ENCODE measurements around the gene URB1. TPM values are rescaled to one million over a fixed set of nuclear protein-coding genes. Genes with fewer than 3 reads are reported as not detected.

URB1 gene
- total and polyA plus RNA-seq, 11 donors = 4.6 to 26.0 (median 11.1) TPM

DNA sequence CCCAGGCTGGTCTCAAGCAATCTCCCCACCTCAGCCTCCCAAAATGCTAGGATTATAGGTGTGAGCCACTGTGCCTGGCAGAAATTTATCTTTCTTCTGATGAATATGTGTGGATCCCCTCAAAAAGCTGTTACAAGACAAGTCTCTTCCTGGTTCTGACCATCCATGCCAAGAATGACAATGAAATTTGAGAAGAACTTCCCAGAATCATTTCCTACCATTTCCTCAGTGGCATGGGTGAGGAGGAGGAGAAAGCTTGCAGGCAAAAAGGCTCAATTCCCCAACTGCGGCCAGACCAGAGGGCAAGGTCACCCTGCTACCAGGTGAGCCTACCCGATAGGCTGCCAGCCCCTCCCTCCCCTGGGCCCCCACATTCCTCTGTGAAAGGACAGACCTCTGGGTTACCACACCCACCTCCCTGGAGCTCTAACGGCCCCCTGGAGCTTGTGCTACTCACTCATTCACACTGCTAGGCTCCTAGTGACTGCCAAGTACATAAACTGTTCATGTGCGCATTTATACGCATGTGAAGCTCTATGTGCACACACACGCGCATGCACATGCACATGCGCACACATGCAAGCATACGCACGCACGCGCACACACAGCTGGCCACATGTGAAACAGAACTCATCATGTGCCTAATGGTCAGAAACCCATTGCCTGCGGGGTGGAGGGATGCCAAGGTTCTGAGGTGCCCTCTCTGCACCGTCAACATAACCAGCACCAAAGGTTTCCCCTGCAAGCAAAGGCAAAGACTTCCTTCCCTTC lies 77.1 kb downstream of the URB1 start:
- Histone ChIP-seq H3K4me1 (peaks cover 0 to 26% (median 0%) of the 10 kb centered on the region in 12 donors), H3K27ac (no peak overlapping the region), H3K9me3 (no peaks in the 10 kb centered on the region), H3K36me3 (peaks cover 3 to 94% (median 74%) of the 10 kb centered on the region in 9 donors), H3K27me3 (no peaks in the 10 kb centered on the region), H3K4me3 (no peak overlapping the region)
- intact Hi-C loops (cut with DNase I) = no loop called here
- ATAC-seq (no peak), DNase-seq (no peak)
- TF ChIP-seq, protein P1, sequence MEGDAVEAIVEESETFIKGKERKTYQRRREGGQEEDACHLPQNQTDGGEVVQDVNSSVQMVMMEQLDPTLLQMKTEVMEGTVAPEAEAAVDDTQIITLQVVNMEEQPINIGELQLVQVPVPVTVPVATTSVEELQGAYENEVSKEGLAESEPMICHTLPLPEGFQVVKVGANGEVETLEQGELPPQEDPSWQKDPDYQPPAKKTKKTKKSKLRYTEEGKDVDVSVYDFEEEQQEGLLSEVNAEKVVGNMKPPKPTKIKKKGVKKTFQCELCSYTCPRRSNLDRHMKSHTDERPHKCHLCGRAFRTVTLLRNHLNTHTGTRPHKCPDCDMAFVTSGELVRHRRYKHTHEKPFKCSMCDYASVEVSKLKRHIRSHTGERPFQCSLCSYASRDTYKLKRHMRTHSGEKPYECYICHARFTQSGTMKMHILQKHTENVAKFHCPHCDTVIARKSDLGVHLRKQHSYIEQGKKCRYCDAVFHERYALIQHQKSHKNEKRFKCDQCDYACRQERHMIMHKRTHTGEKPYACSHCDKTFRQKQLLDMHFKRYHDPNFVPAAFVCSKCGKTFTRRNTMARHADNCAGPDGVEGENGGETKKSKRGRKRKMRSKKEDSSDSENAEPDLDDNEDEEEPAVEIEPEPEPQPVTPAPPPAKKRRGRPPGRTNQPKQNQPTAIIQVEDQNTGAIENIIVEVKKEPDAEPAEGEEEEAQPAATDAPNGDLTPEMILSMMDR (IDR thresholded peaks at IDR 0.05) = no peak
- no peak for TF ChIP-seq POLR2A (IDR thresholded peaks at IDR 0.05)
- WGBS, 4 donors = 87 to 89% (median 88%) methylated on average over 14 of the region's 14 CpGs

DNA sequence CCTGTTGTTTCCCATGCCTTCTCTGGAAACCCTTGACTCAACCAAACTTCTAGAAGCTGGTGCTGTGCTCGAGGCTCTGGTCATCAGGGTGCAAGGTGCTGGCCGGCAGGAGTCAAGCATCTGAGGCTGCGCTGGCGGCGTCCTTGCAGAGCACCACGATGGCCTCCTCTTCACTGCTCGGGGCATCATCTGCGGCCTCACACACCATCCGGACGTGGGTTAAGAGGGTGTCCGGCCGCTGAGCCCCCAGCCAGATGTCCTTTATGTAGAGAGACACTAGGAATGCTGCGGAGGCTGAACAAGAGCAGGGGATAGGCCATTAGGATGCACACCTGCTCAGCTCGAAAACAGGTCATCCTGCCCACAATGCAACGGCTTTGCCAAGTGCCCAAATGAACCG lies 78.0 kb downstream of the URB1 start:
- H3K36me3 ChIP-seq = peaks cover 3 to 86% (median 69%) of the 10 kb centered on the region in 9 donors

DNA sequence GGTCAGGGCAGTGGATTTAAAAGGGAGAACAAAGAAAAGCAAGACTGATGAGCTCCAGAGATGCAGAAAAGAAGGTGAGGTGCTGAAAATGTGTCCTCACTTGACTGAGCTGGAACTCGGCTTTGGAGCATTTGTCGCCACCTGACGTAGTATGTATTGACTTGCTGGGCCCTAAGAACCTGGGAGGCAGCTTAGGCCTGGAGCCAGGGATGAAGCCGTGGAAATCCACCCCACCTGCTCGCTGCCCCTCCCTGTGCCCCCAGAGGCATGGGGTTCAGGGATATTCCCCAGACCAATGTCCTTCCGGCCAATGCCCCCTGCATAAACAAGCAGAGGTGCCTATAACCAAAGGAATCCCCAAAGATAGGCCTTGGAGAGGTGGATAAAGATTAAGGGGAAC lies 79.8 kb downstream of the URB1 start:
- 80 to 95% (median 87%) methylated on average over 6 of the region's 6 CpGs for WGBS, 4 donors
- Histone ChIP-seq H3K4me3 (no peak overlapping the region), H3K27ac (peak overlapping the region in 1 of 12 donors; percentile 50), H3K9me3 (no peaks in the 10 kb centered on the region), H3K4me1 (peaks cover 0 to 24% (median 0%) of the 10 kb centered on the region in 12 donors), H3K27me3 (no peaks in the 10 kb centered on the region), H3K36me3 (peaks cover 3 to 74% (median 53%) of the 10 kb centered on the region in 9 donors)
- TF ChIP-seq, protein P1 (IDR thresholded peaks at IDR 0.05) = no peak
- TF ChIP-seq POLR2A (IDR thresholded peaks at IDR 0.05) = no peak
- DNase-seq (peak in 1 of 5 donors; percentile 4), ATAC-seq (no peak)
- intact Hi-C loops (cut with DNase I) = no loop called here

More for the DNA sequence above, 78.0 kb downstream of the URB1 start:
- 91 to 96% (median 94%) methylated on average over 13 to 16 of the region's 16 CpGs for WGBS, 4 donors
- ATAC-seq (no peak), DNase-seq (no peak)
- Histone ChIP-seq H3K9me3 (no peaks in the 10 kb centered on the region), H3K4me3 (no peak overlapping the region), H3K27me3 (no peaks in the 10 kb centered on the region), H3K27ac (no peak overlapping the region), H3K4me1 (peaks cover 0 to 26% (median 0%) of the 10 kb centered on the region in 12 donors)
- TF ChIP-seq, protein P1 (IDR thresholded peaks at IDR 0.05) = no peak
- no peak for TF ChIP-seq POLR2A (IDR thresholded peaks at IDR 0.05)
- intact Hi-C loops (cut with DNase I) = no loop called here

DNA sequence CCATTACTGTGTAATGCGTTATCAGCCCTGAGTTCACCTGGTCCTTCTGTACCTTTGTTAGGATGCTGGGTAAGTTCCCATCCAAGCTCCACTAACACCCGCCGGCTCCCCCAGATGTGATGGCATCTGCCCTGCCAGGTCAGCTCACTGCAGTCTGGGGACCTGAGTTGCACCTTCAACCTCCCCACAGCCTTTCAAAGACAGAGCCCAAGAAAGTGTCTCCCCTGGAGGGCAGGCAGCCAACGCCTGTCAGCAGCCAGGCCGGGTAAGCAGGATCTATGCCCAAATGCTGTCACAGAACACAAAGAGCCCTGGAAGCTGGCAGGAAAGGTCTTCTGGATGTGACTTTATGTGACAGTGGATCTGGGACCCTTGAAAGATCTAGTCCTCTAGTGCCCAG lies 80.5 kb downstream of the URB1 start:
- TF ChIP-seq, protein P1 (IDR thresholded peaks at IDR 0.05) = no peak
- no peak for TF ChIP-seq POLR2A (IDR thresholded peaks at IDR 0.05)
- 71 to 84% (median 75%) methylated on average over 3 to 5 of the region's 5 CpGs for WGBS, 4 donors
- H3K27ac ChIP-seq = peak overlapping the region in 2 of 12 donors; percentile 14 to 50
- intact Hi-C loops (cut with DNase I) = no loop called here
- peaks cover 0 to 68% (median 46%) of the 10 kb centered on the region in 9 donors for H3K36me3 ChIP-seq
- peaks cover 0 to 22% (median 0%) of the 10 kb centered on the region in 12 donors for H3K4me1 ChIP-seq
- H3K4me3 ChIP-seq = no peak overlapping the region
- H3K27me3 ChIP-seq = no peaks in the 10 kb centered on the region
- ATAC-seq (peak; percentile 47 to 74 (median 64)), DNase-seq (peak in 3 of 5 donors; percentile 33 to 64 (median 60))
- no peaks in the 10 kb centered on the region for H3K9me3 ChIP-seq

Data from heart left ventricle (tissue), 16 donors.